Activated CD4-positive, alpha-beta memory T cell treated with anti-CD3 and anti-CD28 coated beads for 36 hours (primary cell): ENCODE measurements around the gene TET2. TPM values are rescaled to one million over a fixed set of nuclear protein-coding genes. Genes with fewer than 3 reads are reported as not detected.

Experiments
- CTCF ChIA-PET: fragments of 350-600 bp; sonication (Branson Sonifier 250); formaldehyde crosslinking; loops from one replicate; lab custom pipeline; 2021; ENCODE audit warnings: antibody characterized with exemption, inconsistent platforms; lab: Charles Lee
- POLR2A ChIA-PET: fragments of 350-600 bp; sonication (Branson Sonifier 250); formaldehyde crosslinking; loops from one replicate; lab custom pipeline; 2021; ENCODE audit warnings: antibody characterized with exemption; lab: Charles Lee
- DNase-seq: peaks from one replicate; pipeline ENCODE4 v3.0.0-alpha.2; 2020
- H3K27ac Mint-ChIP-seq: one replicate; pipeline ENCODE4 v1.8.0; 2021; ENCODE audit warnings: mixed read lengths
- H3K27me3 Mint-ChIP-seq: one replicate; pipeline ENCODE4 v1.8.0; 2021; ENCODE audit warnings: mixed read lengths
- H3K36me3 Mint-ChIP-seq: one replicate; pipeline ENCODE4 v1.8.0; 2021; ENCODE audit warnings: mixed read lengths
- H3K4me1 Mint-ChIP-seq: one replicate; pipeline ENCODE4 v1.8.0; 2021; ENCODE audit warnings: low read depth, mixed read lengths
- H3K4me3 Mint-ChIP-seq: one replicate; pipeline ENCODE4 v1.8.0; 2021; ENCODE audit warnings: mild to moderate bottlenecking, mixed read lengths
- H3K9me3 Mint-ChIP-seq: one replicate; pipeline ENCODE4 v1.8.0; 2021; ENCODE audit warnings: mixed read lengths
- intact Hi-C: fragments of 100-400 bp; cut with micrococcal nuclease; formaldehyde crosslinking; loops from one replicate; pipeline ENCODE4 v1.15.1; 2023
- total RNA-seq, 2 experiments: library from RNA; stranded (reverse); gene quantifications; one replicate each; pipeline ENCODE4 v1.2.3, GENCODE V29; 2021

TET2 gene
- total RNA-seq, 2 experiments from 2014 or later: 30.2 to 30.6 TPM

DNA sequence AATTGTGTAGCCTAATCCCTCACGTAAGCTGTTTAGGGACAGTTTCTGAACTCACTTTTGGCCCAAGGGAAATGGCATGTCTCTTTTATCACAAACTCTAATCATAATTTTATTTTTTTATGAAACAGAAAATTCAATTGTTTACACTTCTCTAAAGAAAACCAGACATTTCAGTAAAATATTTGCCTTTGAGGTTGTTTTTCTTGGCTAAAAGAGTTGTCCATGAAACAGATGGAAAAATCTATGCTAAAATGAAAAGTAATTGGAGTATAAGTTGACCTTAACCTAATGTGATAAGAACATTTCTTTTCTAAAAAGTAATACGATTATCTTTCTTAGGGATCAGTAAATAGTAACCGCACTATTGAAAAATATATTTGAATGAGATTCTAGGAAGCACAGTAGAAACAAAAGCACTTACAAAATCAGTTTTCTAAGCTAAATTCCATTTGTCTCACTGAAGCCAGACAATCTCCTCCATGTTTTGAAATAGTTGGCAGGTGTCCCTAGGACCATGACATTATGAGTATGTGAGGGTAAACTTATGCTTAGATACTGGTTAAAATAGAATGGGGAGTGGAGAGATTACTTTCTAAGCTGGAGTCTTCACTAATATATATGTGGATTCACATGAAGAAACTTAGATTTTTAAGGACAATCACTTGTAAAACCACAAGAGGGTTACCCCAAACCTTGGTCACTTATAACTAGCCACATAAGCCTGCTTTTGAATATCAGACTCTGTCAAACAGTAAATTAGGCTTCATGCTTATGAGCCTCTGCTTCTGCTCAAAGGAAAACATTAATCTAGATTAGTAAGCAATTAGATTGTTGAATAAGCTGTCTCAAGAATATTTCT, 20.1 kb upstream of the TET2 start:
- POLR2A ChIA-PET: no interaction called here
- Mint-ChIP-seq H3K4me1 (no peaks in the 10 kb centered on the region), H3K4me3 (no peak overlapping the region), H3K27me3 (peaks cover 3% of the 10 kb centered on the region), H3K36me3 (no peaks in the 10 kb centered on the region), H3K27ac (no peak overlapping the region), H3K9me3 (no peaks in the 10 kb centered on the region)
- intact Hi-C loops: no loop called here
- DNase-seq: no peak
- CTCF ChIA-PET: no interaction called here

DNA sequence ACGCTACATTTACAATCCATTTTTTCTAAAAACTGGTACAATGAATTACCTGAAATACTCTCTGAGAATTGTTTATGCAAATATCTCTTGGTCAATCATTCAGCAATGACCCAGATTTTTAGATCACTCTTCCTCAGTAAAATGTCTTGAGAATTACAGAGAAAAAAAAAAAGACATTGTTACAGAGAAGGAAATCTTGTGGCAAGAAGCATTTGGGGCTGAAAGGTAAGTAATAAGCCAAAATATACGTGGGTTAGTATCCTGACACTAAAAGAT, 19.6 kb upstream of the TET2 start:
- intact Hi-C loops: no loop called here
- peaks cover 3% of the 10 kb centered on the region for H3K27me3 Mint-ChIP-seq
- no peaks in the 10 kb centered on the region for H3K9me3 Mint-ChIP-seq
- no peaks in the 10 kb centered on the region for H3K36me3 Mint-ChIP-seq
- H3K4me1 Mint-ChIP-seq: no peaks in the 10 kb centered on the region
- no peak overlapping the region for H3K27ac Mint-ChIP-seq
- no peak for DNase-seq
- POLR2A ChIA-PET: no interaction called here
- CTCF ChIA-PET: no interaction called here
- no peak overlapping the region for H3K4me3 Mint-ChIP-seq

DNA sequence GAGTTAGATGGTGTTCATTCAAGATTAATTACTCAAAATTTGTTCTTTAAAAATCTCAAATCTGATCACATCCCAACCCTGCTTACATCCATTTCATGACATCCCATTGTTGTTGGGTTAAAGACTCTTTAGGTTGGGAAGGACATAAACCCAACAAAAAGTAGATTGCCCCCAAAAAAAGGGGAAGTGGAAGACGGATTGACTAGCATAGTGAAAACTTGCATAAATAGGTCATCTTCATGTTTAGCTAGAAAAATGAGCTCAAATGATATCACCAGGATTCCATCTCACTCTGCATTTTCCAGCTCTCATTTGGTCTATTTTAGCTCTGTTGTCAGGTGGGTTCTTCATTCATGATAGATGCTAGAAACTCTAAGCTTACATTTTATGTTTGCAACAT, 18.5 kb upstream of the TET2 start:
- Mint-ChIP-seq H3K4me3 (no peak overlapping the region), H3K9me3 (no peaks in the 10 kb centered on the region), H3K36me3 (no peaks in the 10 kb centered on the region), H3K27ac (no peak overlapping the region), H3K4me1 (no peaks in the 10 kb centered on the region), H3K27me3 (peaks cover 3% of the 10 kb centered on the region)
- no peak for DNase-seq
- ChIA-PET CTCF (no interaction called here), POLR2A (no interaction called here)
- intact Hi-C loops: no loop called here

DNA sequence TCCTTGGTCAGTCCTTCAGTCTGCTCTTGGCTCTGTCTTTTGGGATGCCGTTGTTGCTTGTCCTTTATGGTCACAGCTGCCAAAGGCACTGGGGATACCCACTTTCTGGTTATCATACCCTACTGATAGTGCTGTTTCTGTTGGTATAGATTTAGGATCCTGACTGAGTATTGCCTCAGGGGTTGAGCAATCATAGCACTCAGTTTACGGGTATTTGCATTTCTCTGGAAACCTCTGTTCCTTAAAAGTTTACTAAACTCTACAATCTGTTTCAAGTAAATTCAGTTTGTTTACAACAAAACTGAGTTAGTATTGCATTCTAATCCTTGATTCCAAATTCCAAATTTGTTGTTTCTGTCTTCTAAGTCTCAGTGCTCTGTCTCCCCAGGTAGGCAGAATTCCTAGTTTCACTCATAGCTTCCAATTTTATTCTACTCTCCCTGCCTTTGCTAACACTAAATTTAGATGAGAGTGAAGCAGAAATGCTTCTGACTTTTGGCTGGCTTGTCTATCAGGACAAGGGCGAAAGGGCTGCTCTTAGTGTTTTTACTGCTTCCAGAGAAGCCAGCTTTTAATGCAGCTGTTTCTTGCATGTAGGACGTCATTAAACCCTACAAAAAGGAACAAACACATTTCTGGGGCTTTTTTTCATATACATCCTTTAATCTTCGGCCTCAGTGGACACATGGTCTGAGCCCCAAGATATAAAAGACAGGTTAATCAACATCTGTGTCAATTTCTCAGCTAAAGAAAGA, 17.2 kb upstream of the TET2 start:
- POLR2A ChIA-PET: no interaction called here
- H3K27ac Mint-ChIP-seq: no peak overlapping the region
- CTCF ChIA-PET: no interaction called here

DNA sequence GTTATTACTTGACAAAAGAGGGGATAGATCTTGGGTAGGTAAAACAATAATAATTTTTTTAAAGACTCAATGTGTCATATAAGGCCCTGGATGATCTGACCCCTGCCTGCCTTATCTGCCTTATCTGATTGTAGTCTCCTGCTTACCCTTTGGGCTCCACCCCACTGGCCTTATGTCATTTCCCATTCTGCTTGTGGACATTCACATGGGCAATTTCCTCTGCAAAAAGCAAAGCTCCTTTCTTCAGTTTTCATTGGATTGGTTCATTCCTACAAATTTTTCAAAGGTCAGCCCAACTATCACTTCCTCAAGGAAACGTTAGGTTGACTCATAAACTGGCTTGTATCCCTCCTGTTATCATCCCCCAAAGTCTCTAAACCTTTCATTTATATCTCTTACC, 15.7 kb upstream of the TET2 start:
- H3K36me3 Mint-ChIP-seq: no peaks in the 10 kb centered on the region
- H3K4me3 Mint-ChIP-seq: no peak overlapping the region
- CTCF ChIA-PET: no interaction called here
- H3K4me1 Mint-ChIP-seq: peaks cover 7% of the 10 kb centered on the region
- H3K9me3 Mint-ChIP-seq: no peaks in the 10 kb centered on the region
- no peak overlapping the region for H3K27ac Mint-ChIP-seq
- DNase-seq: no peak
- intact Hi-C loops: loop anchor here (10.0 kb wide), 1 partner anchor 464 kb away; no protein-coding TSS in a partner anchor
- POLR2A ChIA-PET: no interaction called here
- H3K27me3 Mint-ChIP-seq: peaks cover 3% of the 10 kb centered on the region

More for the DNA sequence above, 17.2 kb upstream of the TET2 start:
- Mint-ChIP-seq H3K4me1 (peaks cover 4% of the 10 kb centered on the region), H3K27me3 (peaks cover 3% of the 10 kb centered on the region), H3K9me3 (no peaks in the 10 kb centered on the region), H3K4me3 (no peak overlapping the region), H3K36me3 (no peaks in the 10 kb centered on the region)
- DNase-seq: no peak
- intact Hi-C loops: loop anchor here (10.0 kb wide), 1 partner anchor 465 kb away; no protein-coding TSS in a partner anchor

DNA sequence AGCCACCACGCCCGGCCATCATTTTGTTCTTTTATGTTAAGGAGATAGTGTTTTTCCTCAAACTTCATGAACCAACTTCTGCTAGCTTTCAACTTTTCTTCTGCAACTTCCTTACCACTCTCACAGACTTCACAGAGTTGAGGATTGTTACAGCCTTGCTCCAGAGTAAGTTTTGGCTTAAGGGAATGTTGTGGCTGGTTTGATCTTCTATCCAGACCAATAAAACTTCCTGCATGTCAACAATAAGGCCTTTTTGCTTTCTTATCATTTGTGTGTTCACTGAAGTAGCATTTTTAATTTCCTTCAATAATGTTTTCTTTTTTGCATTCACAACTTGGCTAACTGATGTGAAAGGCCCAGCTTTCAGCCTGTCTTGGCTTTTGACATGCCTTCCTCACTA, 12.7 kb upstream of the TET2 start:
- POLR2A ChIA-PET: no interaction called here
- Mint-ChIP-seq H3K4me1 (peaks cover 13% of the 10 kb centered on the region), H3K36me3 (no peaks in the 10 kb centered on the region), H3K27ac (no peak overlapping the region), H3K9me3 (no peaks in the 10 kb centered on the region), H3K27me3 (peaks cover 3% of the 10 kb centered on the region), H3K4me3 (no peak overlapping the region)
- intact Hi-C loops: loop anchor here (10.0 kb wide), 1 partner anchor 461 kb away; no protein-coding TSS in a partner anchor
- CTCF ChIA-PET: interaction anchor here (1.5 kb wide), 1 partner anchor 340 kb away, joined by 4 read pairs; the partner anchor contains the start of gene PPA2
- no peak for DNase-seq

DNA sequence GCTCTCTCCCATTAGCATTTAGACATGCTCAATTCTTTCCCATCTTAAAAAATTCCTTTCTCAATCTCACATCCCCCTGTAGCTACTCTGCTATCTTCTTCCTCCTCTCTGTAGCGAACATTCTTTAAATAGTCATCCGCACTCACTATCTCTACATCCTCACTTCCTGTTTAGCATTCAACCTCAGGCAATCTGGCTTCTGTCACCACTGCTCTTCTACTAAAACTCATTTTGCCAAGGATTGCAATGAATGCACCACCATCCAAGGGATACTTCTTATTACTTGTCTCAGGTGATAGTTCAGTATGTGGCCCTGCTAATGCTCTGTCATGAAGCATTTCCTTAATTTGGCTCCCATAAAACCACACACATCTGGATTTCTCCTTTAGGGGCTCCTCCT, 10.9 kb upstream of the TET2 start:
- ChIA-PET CTCF (no interaction called here), POLR2A (no interaction called here)
- H3K4me3 Mint-ChIP-seq: no peak overlapping the region
- intact Hi-C loops: loop anchor here (2.0 to 10.0 kb wide), 3 partner anchors 55 to 459 kb away; no protein-coding TSS in a partner anchor
- no peak for DNase-seq
- H3K27ac Mint-ChIP-seq: no peak overlapping the region
- peaks cover 28% of the 10 kb centered on the region for H3K4me1 Mint-ChIP-seq
- H3K27me3 Mint-ChIP-seq: no peaks in the 10 kb centered on the region
- H3K9me3 Mint-ChIP-seq: no peaks in the 10 kb centered on the region
- H3K36me3 Mint-ChIP-seq: no peaks in the 10 kb centered on the region

DNA sequence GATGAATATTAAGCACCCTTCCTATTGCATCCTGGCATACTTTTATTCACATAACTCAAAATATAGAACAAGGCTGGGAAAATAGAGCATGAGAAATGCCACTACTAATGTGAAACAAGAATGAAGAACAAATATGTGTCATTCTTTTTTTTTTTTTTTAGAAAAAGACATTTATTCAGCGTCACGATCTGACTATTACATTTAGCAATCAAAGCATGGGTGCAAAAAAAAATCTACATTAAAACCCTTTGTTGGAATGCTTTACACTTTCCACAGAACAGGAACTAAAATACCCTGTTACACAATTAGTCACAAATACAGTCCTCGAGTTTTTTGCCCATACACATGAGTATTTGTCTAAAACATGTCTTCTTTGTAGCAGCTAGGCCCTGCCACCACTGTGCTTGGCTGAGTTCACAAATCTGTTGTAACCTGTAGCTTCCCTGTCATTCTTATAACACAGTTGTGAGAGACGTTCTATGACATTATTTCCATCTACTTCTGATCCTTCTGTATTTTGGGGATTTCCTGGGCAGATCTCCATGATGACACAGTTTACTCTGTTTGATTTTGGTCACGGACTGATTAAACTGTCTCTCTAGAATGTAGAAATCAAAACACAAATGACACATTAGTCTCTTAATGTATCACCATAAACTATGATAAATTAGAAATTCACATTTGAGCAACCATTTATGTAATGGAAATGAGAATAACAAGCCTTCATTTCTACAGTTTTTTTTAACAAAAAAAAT, 9.4 kb upstream of the TET2 start:
- H3K4me3 Mint-ChIP-seq: no peak overlapping the region
- no peaks in the 10 kb centered on the region for H3K36me3 Mint-ChIP-seq
- H3K9me3 Mint-ChIP-seq: no peaks in the 10 kb centered on the region
- ChIA-PET POLR2A (interaction anchor here (0.6 to 1.6 kb wide), 8 partner anchors 10 to 337 kb away, joined by 3 to 7 read pairs (median 4); partner anchors contain the start of genes PPA2 and TET2), CTCF (interaction anchor here (0.6 to 2.1 kb wide), 7 partner anchors 55 to 384 kb away, joined by 3 to 10 read pairs (median 4); partner anchors contain the start of gene PPA2)
- intact Hi-C loops: loop anchor here (1.0 to 10.0 kb wide), 9 partner anchors 8 to 458 kb away; no protein-coding TSS in a partner anchor
- no peak for DNase-seq
- no peaks in the 10 kb centered on the region for H3K27me3 Mint-ChIP-seq
- no peak overlapping the region for H3K27ac Mint-ChIP-seq
- peaks cover 34% of the 10 kb centered on the region for H3K4me1 Mint-ChIP-seq

DNA sequence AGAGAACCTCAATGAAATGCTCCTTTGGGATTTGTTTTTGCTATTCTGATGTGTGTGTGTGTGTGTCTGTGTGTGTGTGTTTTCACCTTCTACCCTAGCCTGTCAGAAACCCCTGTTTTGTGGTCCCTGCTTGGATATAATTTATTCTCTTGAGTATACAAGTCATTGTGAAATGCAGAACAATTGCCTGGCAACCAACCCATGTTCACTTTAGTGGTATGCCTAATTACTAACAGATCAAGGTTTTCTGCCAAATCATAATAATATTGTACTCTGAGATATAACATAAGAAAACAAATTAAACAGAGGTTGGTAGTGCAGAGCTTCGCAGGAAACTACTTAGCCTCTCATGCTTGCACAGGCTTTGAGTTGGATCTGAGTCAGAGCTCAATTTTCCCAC, 7.0 kb upstream of the TET2 start:
- ChIA-PET POLR2A (no interaction called here), CTCF (interaction anchor here (0.7 to 1.8 kb wide), 5 partner anchors 166 to 334 kb away, joined by 3 to 13 read pairs (median 9); partner anchors contain the start of gene PPA2)
- H3K9me3 Mint-ChIP-seq: no peaks in the 10 kb centered on the region
- H3K36me3 Mint-ChIP-seq: no peaks in the 10 kb centered on the region
- no peak overlapping the region for H3K27ac Mint-ChIP-seq
- intact Hi-C loops: loop anchor here (10.0 kb wide), 1 partner anchor 455 kb away; no protein-coding TSS in a partner anchor
- no peaks in the 10 kb centered on the region for H3K27me3 Mint-ChIP-seq
- H3K4me1 Mint-ChIP-seq: peaks cover 33% of the 10 kb centered on the region
- H3K4me3 Mint-ChIP-seq: no peak overlapping the region
- DNase-seq: no peak

DNA sequence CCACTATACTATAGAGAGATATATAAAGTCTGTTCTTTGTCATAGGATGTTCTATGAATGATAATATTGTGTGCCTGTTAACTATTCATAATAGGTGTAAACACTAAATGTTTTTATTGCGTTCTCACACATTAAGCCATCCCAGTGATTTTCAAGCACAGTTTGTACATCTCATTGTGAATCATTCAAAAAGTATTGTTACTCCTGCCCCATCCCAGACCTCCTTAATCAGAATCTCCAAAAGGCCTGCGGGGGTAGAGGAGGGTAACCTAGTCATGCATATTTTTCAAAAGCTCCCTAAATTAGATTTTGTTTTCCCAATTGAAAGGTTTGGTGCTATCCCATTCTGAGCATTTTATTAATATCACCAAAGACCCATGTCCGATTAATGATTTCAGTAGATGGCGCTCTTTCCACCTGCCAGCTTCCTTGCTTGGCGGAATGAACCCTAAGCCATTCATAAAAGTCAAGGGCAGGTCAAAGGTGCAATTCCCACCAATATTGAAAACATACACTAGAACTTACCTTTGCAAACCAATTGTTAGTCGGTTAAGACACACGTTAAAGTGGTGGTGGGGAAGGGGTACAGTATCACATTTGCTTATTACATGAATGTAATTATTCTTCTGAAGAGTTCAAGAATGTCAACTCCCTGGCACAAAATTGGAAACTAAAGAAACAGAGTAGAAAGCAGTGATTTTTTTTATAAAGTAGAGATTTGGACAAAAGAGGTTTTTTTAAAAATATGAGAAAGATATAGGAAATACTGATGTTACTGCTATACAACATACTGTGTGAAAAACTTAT, 5.8 kb upstream of the TET2 start:
- DNase-seq: peak; percentile 50
- no peak overlapping the region for H3K4me3 Mint-ChIP-seq
- no peaks in the 10 kb centered on the region for H3K36me3 Mint-ChIP-seq
- peaks cover 39% of the 10 kb centered on the region for H3K4me1 Mint-ChIP-seq
- no peaks in the 10 kb centered on the region for H3K9me3 Mint-ChIP-seq
- ChIA-PET POLR2A (interaction anchor here (1.0 kb wide), 1 partner anchor 333 kb away, joined by 5 read pairs; the partner anchor contains the start of gene PPA2), CTCF (interaction anchor here (0.6 to 1.8 kb wide), 12 partner anchors 47 to 490 kb away, joined by 3 to 13 read pairs (median 4); partner anchors contain the start of gene PPA2)
- no peak overlapping the region for H3K27ac Mint-ChIP-seq
- H3K27me3 Mint-ChIP-seq: no peaks in the 10 kb centered on the region
- intact Hi-C loops: loop anchor here (1.0 kb wide), 1 partner anchor 330 kb away; no protein-coding TSS in a partner anchor
